Limb (tissue), 2 donors: ENCODE results near the gene TMEM117.
"Not testable (repeated sequence)": the region's sequence is repeated elsewhere in the genome, so short reads cannot be mapped to it uniquely, and the experiment has no call there.

Source experiments
- DNase-seq, 2 donors: peaks; one replicate each; pipeline ENCODE4 v3.0.0-alpha.2; 2016; ENCODE audit errors: extremely low spot score in 2 of 2

Gene TMEM117

DNA sequence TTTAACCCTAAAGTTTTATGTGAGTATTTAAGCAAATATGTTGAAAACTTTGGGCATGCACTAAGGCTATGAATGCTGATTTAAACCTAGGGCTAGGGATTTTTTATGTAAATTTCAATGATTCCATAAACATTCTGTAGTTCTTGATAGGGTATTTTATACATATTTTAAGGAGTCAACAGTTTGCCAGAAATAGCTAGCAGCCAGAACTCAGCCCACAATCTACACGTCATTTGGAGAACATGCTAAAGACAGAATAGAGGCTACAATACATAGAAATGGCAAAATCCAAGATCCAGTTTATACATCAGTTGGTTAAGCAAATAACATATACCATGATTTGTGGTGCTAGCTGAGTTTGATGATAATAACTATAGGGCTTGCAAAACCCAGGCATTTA, 184.7 kb downstream of the TMEM117 start:
- no peak for DNase-seq

DNA sequence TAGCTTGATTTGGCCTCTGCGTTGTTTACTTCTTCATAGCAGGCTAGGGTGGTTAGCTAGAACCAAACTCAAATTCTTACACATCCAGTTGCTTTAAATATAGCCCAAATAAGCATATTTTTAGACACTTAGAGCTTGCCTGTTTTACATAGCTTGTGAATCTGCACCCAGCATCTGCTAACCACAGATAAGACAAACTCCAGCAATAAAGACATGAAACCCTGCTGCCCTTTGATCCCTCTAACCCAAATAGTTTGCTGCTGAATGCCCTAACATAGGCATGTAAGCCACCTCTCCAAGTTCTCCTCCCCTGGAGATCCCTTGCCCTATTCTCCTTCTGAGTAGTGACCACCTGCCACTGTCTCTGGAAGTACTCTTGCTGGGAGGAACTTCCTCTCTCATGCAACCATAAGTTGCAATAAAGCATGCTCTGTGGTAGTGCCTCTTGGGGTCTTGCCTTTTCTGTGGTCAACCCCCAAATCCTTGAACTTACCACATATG, 185.6 kb downstream of the TMEM117 start:
- DNase-seq = no peak

DNA sequence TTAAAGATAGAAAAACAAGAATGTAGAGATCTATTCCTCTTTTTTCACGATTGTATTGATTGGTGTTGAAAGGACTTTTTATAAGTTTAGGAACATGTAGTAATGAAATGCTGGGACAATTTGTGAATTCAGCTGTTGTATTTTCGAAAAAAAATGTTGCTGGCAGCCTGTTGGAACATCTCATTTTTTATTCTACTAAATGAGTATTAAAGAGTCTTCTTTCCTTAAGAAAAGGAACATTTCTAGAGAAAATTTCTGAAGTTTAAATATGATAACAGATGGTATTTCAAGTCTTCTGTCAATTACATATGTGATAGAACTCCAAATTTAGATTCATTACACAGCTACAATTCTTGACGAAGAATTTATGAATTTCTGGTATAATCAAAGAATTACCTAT, 189.6 kb downstream of the TMEM117 start:
- DNase-seq = no peak

DNA sequence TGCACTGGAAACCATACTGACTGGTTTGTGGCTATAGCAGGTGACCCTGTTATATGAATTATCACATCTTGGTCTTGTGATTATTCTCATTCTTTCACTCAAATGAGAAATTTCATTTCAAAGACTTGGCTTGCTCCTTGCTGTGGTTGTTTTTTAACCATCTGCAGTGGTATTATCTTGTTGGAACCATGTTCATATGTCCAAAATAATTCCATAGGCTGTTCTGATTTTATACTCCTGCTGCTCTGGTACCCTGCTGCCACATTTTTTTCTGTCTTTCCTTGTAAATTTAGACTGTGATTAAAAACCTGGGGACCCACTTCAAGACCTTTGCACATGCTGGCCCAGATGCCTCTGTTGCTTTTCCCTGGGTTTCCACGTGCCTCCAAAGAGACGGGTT, 190.2 kb downstream of the TMEM117 start:
- DNase-seq = no peak

DNA sequence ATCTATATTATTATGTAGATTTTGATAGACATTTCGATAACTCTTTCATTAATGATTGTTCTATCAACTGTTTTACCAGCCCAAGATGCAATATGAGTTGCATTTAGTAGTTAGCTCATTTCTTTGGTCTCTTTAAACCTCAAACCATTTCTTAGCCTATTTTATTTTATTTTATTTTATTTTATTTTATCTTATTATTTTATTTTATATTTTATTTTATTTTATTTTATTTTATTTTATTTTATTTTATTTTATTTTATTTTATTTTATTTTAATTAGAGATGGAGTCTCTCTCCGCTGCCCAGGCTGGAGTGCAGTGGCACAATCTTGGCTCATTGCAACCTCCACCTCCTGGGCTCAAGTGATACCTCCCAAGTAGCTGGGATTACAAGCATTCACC, 191.0 kb downstream of the TMEM117 start:
- not testable (repeated sequence) for DNase-seq

DNA sequence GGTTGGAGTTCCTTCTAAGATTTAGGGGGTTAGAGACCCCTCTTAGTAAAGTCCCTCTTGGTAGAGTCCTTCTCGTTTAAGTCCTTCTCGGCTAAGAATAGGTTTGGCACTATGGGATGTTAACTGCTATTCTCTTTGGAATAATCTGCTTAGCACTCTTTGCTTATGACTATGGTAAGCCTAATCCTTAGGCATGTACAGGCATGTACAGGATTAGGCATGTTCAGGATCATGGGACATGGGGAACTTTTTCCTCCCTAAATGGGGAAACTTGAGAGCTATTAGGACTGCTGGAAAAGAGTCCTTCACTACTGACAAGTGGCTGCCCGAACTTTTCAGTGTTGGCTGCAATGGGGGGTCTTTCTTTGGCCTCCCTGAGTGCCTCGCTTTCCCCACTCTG, 193.3 kb downstream of the TMEM117 start:
- no peak for DNase-seq

DNA sequence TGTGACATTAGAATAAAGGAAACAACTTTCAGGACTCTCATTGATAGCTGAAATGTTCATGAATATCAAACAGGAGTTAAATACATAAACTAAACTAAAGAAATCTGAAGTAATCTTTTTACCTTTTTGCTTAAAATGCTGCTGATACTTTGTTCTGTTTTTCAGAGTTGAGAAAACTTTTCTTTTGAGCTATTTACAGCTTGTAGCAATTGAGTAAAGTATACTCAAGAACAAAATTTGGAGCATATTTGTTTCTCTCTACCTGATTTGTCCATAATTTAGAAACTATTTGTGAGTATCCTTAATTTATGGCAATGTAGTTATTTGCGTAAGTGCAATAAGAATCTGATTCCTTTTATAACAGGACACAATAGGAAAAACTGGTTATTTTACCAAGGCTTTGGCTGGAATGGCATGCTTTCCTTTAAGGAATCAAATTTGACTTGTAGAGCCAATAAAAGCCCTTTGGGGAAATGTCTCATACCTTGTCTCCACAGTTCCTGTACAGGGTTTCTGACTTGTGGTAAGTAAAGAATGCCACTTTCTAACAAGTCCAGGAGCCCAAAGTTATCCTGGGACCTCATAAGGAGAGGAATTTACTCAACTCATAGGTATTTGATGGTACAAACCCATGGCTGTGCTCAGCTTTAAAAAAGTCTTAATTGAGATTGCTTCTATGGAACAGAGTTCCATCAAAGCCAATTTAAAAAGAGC, 195.7 kb downstream of the TMEM117 start:
- no peak for DNase-seq

DNA sequence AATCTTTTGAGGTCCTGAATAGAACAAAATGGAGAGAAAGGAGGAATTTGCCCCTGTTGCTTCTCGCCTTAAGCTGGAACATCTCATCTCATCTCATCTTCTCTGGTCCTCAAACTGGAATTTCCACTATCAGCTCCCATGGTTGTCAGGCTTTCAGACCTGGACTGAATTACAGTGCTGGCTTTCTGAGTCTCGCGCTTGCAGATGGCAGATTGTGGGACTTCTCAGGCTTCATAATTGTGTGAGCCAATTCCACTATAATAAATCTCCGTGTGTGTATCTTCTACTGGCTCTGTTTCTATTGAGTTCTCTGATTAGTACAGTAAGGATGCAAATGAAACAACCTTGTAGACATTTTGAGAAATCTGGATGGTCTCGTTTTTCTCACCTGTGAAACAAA, 199.0 kb downstream of the TMEM117 start:
- no peak for DNase-seq

DNA sequence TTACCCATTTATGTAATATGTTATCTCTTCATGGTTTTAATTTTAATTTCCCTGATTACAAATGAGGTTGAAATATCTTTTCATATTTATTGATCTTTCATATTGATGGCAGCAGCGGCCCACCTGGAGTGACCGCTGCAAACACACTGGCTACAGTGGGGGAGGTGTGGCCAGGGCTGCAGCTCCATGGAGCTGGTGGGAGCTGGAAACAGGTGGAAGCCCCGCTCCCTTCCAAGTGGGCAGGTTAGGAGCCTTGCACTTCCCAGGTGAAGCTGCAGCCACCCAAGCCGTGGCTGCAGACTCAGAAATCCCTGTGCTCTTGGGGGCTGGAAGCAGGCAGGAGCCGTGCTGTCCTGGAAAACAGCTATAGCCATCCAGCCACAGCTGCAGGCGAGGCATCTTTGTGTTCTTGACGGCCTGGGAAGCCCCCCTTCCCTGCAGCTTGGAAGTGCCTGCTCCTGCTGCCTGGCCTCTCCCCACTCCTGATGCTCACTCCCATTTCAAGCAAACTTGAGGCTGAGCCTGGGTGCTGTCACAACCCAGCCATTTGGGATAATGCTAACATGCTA, 201.1 kb downstream of the TMEM117 start:
- no peak for DNase-seq

DNA sequence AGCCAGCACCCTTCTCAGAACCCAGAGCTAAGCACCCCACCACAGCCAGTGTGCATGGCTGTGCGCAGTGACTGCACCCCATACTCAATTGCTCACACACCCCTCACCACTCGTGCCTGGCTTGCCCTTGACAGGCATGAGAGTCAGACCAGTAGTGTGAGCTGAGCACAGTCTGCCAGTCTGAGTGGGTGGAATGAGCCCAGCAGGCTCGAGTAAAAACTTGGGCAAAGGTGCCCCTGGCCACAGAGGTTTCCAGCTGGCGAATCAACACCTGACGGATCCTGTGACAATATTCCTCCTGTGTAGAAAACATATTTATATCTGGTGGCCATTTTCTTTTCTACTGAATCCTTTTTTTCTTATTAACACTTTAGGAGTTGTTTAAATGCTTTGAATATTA, 202.5 kb downstream of the TMEM117 start:
- DNase-seq = no peak

DNA sequence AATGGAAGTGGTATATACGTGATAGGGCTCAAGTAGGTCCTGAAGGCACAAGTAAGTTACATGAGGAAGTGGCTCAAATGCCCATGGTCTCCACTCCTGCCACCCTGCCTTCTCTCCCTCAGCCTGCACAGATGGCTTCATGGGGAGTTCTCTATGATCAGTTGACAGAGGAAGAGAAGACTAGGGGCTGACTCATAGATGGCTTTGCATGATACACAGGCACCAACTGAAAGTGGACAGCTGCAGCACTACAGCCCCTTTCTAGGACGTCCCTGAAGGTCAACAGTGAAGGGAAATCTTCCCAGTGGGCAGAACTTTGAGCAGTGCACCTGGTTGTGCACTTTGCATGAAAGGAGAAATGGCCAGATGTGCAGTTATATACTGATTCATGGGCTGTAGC, 208.6 kb downstream of the TMEM117 start:
- not testable (repeated sequence) for DNase-seq

DNA sequence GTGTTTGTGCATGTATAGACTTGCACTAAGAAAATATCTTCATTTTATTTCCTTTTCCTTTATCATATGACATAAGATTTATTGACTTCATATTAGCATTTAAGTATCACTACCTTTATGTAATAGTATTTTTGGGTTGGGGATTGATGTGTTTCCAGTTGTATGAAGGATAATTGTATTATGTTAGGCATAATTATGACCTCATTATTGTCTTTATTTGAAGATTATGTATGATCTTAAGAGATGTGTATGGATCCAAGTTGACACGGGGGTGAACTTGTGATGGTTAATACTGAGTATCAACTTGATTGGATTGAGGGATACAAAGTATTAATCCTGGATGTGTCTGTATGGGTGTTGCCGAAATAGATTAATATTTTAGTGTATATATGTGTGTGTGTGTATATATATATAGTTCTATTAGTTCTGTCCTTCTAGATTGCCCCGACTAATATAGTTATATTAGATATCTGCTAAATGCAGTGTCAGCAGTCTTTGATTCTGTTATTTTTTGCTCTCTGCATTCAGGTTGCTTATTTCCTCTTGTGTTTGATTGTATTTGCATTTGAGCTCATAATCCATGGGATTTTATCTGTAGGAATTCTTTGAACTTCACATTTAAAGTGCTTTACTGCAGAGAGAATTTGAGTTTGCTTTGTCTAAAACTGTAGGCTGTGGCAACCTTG, 211.0 kb downstream of the TMEM117 start:
- DNase-seq = no peak

DNA sequence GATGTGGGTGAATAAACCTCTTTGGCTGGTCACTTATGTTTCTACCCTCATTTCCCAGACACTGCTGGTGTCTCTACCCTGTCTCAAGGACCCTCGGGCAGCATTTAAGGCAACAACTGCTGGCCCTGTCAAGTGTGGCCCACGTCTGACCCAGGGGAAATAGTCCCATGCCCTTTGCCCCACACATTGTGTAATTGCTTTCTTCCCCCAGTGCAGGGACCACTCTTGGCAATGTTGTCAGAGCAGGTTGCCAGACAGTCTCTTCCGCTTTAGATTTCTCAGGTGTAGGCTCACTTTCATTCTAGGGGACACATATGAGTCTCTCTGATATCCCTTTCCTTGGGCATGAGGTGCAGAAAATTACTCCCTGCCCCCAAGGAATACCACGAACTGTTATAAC, 216.7 kb downstream of the TMEM117 start:
- no peak for DNase-seq

DNA sequence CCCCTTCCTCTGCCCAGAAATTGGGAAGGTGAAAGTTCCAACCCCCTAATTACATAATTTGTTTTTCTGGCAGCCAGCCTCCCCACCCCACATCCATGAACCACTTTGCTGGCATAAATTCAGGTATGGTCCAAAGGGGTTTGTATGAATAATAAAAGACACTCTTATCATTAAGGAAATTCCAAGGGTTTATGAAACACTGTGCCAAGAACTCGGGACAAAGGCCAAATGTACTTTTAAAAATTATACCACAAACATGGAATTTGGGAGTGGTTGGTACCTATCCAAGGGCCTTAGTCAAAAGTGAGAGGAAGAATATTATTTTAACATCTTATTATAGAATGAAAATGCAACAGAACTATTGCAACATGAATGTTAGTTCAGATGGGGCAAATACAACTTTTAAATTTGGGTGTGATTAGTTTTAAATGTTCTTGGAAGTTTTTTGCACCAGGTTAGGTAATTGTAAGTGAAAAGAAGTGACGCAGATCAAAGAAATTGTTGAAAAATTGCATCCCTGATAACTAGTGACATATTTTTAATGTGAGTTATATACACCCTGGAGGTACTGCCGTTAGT, 217.8 kb downstream of the TMEM117 start:
- DNase-seq = no peak

DNA sequence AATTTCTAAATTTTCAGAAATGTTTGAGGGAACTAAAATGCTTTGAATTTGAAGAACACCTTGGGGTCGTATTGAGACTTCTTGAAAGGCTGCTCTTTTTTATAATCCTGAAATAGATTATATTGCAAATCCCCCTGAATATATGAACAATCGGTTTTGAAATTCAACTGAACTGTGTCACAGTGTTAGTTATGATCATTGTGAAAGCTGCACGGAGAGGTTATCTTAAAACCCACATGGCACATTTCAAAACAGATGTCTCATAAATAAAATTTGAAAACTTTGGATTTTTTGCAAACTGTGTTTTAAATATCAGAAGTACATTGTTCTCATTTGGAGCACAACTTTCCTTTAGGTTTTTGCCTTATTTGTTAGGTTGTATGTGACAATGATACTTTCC, 218.4 kb downstream of the TMEM117 start:
- DNase-seq = no peak

DNA sequence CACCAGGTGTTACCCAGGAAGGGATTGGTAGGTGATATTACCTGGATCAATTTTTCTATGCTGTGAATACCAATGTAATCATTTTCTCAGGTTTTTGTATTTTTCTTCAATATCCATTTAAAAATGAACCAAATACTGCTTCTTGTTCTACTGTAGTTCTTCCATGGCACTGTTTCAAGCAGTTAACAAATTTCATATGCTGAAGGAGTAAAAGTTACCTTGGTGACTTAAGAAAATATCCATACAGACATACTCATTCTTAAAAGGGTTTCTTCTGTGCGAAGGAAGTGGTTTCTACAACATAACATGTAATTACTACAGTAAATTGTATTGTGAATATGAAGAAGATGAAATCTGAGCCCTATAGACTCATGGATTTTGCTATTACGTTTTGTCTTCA, 222.5 kb downstream of the TMEM117 start:
- peak in 1 of 2 donors; percentile 21 for DNase-seq

DNA sequence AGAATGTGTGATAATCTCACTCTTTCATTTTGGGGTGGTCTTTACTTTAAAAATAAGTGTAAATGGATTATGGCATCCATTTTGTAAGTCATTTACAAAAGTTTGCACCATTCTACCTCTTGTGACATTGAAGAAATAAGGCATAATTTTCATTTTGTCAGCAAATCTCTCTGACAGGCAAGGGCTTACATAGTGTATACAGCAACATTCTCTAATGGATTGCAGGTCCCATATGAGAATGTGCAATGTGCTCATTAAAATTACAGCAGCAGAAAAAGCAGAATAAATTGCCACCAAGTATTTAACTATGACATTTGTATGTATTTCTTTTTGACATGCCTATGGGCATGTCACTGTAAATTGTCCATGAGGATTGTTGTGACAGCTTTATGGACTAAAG, 223.6 kb downstream of the TMEM117 start:
- no peak for DNase-seq

DNA sequence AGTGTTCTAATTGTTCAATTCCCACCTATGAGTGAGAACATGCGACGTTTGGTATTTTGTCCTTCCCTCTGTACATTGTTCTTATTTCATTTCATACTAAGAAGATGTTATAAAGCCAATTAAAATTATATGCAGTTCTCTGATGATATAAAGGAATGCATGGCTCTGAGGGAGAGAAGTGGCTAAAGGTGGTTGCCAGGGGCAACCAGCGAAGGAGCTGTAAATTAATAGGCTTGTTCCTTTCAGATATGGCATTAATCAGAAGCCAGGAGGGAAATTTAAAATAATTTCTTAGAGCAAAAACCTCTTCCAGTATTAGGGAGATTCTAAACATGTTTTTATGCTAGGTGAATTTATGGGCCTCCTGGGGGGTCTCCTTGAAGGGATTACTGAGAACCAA, 227.8 kb downstream of the TMEM117 start:
- DNase-seq = no peak

DNA sequence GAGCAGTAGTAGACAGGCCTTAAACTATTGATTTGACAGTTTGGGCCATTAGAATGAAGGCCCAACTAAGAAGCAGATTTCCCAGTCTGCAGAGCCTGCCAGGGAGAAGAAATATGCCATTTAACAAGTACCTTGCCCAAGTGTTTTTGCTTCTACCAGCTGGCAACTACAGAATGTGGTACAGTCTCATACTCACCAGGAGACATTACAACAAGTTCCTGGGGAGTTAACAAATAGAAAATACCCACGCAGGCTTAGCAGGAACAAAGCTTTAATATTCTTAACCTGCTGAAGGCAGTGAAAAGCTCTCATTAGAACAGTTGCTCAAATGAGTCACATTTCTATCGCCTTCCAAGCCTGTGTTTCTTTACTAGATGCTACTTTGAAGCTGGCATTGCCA, 241.0 kb downstream of the TMEM117 start:
- DNase-seq = no peak

DNA sequence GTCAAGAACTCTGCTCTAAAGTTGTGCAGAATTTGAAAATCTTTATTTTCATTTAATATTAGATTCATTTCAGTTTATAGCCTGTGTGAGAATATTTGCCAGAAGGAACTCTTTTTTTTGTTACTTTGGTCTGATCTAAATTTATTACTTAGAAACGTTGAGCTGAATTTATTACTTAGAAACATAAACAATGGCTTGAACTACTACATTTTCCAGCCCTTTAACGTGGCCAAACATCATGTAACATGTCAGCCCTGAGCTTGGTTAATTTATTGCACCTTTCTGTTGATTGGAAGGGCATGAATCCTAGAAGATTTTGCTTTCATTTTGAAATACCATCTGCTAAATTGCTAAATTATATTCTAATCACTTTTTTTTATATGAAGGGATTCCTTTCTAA, 241.4 kb downstream of the TMEM117 start:
- DNase-seq = no peak

DNA sequence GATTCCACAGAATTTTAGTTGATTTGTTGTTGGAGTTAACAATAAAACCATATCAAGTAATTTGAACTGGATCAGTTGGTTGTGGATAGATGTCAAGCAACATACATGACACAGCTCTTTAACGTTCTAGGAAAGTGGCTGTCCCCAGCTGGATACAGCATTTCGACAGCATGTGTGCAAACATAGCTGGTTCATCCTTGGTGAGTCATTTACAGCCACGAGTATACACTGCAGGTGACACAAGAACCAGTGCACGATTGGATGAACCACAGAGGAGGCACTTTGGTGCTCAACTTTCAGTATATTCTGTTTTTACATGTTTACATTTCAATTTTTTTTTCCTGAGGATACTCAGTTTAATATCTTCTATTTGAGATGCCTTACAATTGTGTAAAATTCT, 242.4 kb downstream of the TMEM117 start:
- no peak for DNase-seq

DNA sequence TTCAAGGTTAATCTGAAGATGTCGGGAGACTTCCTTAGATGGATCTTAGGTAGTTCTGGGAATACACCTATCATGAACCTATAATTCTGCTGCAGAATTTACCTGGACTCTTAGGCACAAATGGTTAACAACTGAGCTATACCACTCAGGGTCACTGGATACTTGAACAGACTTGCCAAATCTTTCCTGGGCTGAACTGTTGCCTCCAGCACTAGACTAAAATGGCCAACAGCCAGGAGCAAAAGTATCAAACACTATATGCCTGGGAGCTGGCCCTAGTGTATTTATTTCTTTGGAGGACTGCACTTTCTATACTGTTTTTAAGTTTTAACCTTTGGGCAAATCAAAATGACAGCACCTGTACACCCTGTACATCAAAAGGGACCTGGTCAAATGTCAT, 252.8 kb downstream of the TMEM117 start:
- no peak for DNase-seq
